K562 (cell line): ENCODE results near the gene IP6K1. TPM values are rescaled to one million over a fixed set of nuclear protein-coding genes. Genes with fewer than 3 reads are reported as not detected.

ENCODE experiments used
- ATAC-seq: fragments of 200-7000 bp; cut with Tn5 transposase; 3 replicates; pipeline ENCODE4 v1.9.1; 2020; ENCODE audit warnings: moderate library complexity
- BruUV-seq: library from RNA; stranded (reverse); fragments of 400-500 nt; replicated peaks from 2 replicates; lab custom pipeline; 2021; lab: Mats Ljungman, UMichigan
- CTCF ChIA-PET: fragments of 300-600 bp; formaldehyde crosslinking; extraction: SDS; loops from one replicate; lab custom pipeline; 2021; ENCODE audit warnings: low intra/inter-chr PET ratio; lab: Yijun Ruan, JAX
- POLR2A ChIA-PET: fragments of 300-600, 350-650 bp; sonication (Branson Sonifier 250); formaldehyde crosslinking; extraction: SDS; loops from one replicate; lab custom pipeline; 2021; ENCODE audit warnings: antibody characterized with exemption, inconsistent platforms; lab: Yijun Ruan, JAX
- DNase-seq, 4 experiments: peaks; one replicate each; pipeline versions ENCODE4 v3.0.0 to v3.0.0-alpha.2; 2011 to 2018; ENCODE audit warnings: low spot score in 3 of 4, mixed read lengths in 3 of 4; ENCODE audit errors: extremely low read depth in 1 of 4
- FAIRE-seq: peaks from 2 replicates; lab custom pipeline; 2011; peaks lifted over from hg19 to GRCh38; lab: Jason Lieb, UNC
- H2AFZ ChIP-seq: 2 replicates; pipeline ENCODE4 v1.6.0; 2011; ENCODE audit warnings: low read depth, low read length, control low read depth, inconsistent platforms
- H3K27ac ChIP-seq: fragments of 200-600 bp; 3 replicates; pipeline ENCODE4 v1.8.0; 2011; ENCODE audit warnings: low read depth, mild to moderate bottlenecking, control low read depth, inconsistent platforms, low read length, moderate library complexity, mixed read lengths; ENCODE audit errors: extremely low read depth
- H3K27me3 ChIP-seq, 2 experiments: fragments of 300-600 bp in 1 of 2; 2 replicates in 1 of 2; 3 replicates in 1 of 2; pipeline versions ENCODE4 v1.6.0 to v1.8.0; 2011; ENCODE audit warnings: inconsistent platforms in 2 of 2, low read length in 2 of 2, mild to moderate bottlenecking in 1 of 2, mixed read lengths in 1 of 2, moderate library complexity in 1 of 2; ENCODE audit not compliant: control insufficient read depth in 2 of 2, insufficient read depth in 2 of 2
- H3K36me3 ChIP-seq: fragments of 300-600 bp; 3 replicates; pipeline ENCODE4 v1.8.0; 2011; ENCODE audit warnings: mild to moderate bottlenecking, low read length, inconsistent platforms; ENCODE audit not compliant: control insufficient read depth, insufficient read depth
- H3K4me1 ChIP-seq, 2 experiments: fragments of 200-600 bp in 1 of 2; replicated peaks in 1 of 2; 2 replicates in 1 of 2; 3 replicates in 1 of 2; pipeline versions ENCODE4 v1.5.1 to v1.8.0; 2011; ENCODE audit warnings: inconsistent platforms in 2 of 2, low read length in 2 of 2, mild to moderate bottlenecking in 1 of 2, mixed read lengths in 1 of 2, moderate library complexity in 1 of 2; ENCODE audit not compliant: control insufficient read depth in 2 of 2, insufficient read depth in 2 of 2
- H3K4me2 ChIP-seq: 2 replicates; pipeline ENCODE4 v1.6.1; 2011; ENCODE audit warnings: low read length, control low read depth, inconsistent platforms, mixed read lengths; ENCODE audit not compliant: insufficient read depth
- H3K4me3 ChIP-seq: fragments of 200-600 bp; sonication (generic), shearing (Covaris generic); 2 replicates; pipeline ENCODE4 v1.5.1; 2016; ENCODE audit warnings: control low read depth, inconsistent platforms
- H3K79me2 ChIP-seq: fragments of 200-600 bp; 3 replicates; pipeline ENCODE4 v1.8.0; 2011; ENCODE audit warnings: low read length, inconsistent platforms; ENCODE audit not compliant: control insufficient read depth, insufficient read depth
- H3K9ac ChIP-seq, 2 experiments: 2 replicates each; pipeline versions ENCODE4 v1.6.0 to v1.6.1; 2011; ENCODE audit warnings: low read depth in 2 of 2, low read length in 2 of 2, control low read depth in 1 of 2, inconsistent platforms in 1 of 2, mild to moderate bottlenecking in 1 of 2, mixed read lengths in 1 of 2; ENCODE audit not compliant: insufficient read depth in 1 of 2
- H3K9me1 ChIP-seq: one replicate; pipeline ENCODE4 v1.6.0; 2011; ENCODE audit warnings: inconsistent platforms, mild to moderate bottlenecking, low read length, moderate library complexity; ENCODE audit not compliant: control insufficient read depth, insufficient read depth
- H3K9me3 ChIP-seq: replicated peaks from 2 replicates; pipeline ENCODE4 v1.5.1; 2011; ENCODE audit warnings: low read depth, low read length, inconsistent platforms; ENCODE audit not compliant: control insufficient read depth, insufficient read depth
- H4K20me1 ChIP-seq: replicated peaks from 2 replicates; pipeline ENCODE4 v1.6.1; 2011; ENCODE audit warnings: low read length, inconsistent platforms, mixed read lengths; ENCODE audit not compliant: control insufficient read depth, insufficient read depth
- CBX1 ChIP-seq: sonication (generic); IDR thresholded peaks from 2 replicates; pipeline ENCODE4 v1.6.1; 2016; ENCODE audit warnings: antibody characterized with exemption, low read depth, mild to moderate bottlenecking
- HIVEP1 ChIP-seq: fragments of 250-450 bp; sonication (Bioruptor Pico); IDR thresholded peaks from 2 replicates; pipeline ENCODE4 v1.4.0; 2020; ENCODE audit warnings: mild to moderate bottlenecking
- HMGXB4 ChIP-seq: sonication (generic); formaldehyde crosslinking; IDR thresholded peaks from 2 replicates; pipeline ENCODE4 v1.8.1; 2023; ENCODE audit warnings: mild to moderate bottlenecking, missing genetic modification reagents
- MTA2 ChIP-seq: fragments of 450-650 bp; IDR thresholded peaks from 2 replicates; pipeline ENCODE4 v1.6.1; 2016; ENCODE audit warnings: low read depth
- PURB ChIP-seq: sonication (generic); formaldehyde crosslinking; IDR thresholded peaks from 2 replicates; pipeline ENCODE4 v1.9.0; 2021; ENCODE audit warnings: low read depth, mild to moderate bottlenecking, missing genetic modification reagents
- RBM17 ChIP-seq: fragments of 200-400 bp; formaldehyde crosslinking; IDR thresholded peaks from 2 replicates; pipeline ENCODE4 v1.6.1; 2017; ENCODE audit warnings: low read depth, mild to moderate bottlenecking, low read length, borderline replicate concordance
- ZBTB1 ChIP-seq: sonication (generic); formaldehyde crosslinking; IDR thresholded peaks from 2 replicates; pipeline ENCODE4 v1.8.1; 2023; ENCODE audit warnings: missing genetic modification reagents, low read depth, mild to moderate bottlenecking, borderline replicate concordance
- ZNF583 ChIP-seq: fragments of 250-450 bp; sonication (Bioruptor Pico); IDR thresholded peaks from 2 replicates; pipeline ENCODE4 v1.4.0; 2020
- WGBS: fragments of 100-300 bp; shearing (Covaris generic); methylation state at CpG from one replicate; pipeline ENCODE4 v1.1.6; 2016; ENCODE audit warnings: low coverage, mixed read lengths; ENCODE audit not compliant: insufficient coverage; ENCODE audit errors: missing lambda C conversion rate; 5-methylcytosine and 5-hydroxymethylcytosine counted together
- in situ Hi-C: fragments of 300-500 bp; cut with MboI; formaldehyde crosslinking; loops from 4 replicates; pipeline ENCODE4 v1.15.0; 2018; ENCODE audit warnings: inconsistent platforms, mixed read lengths
- intact Hi-C: fragments of 100-400 bp; cut with micrococcal nuclease; formaldehyde crosslinking; loops from 2 replicates; pipeline ENCODE4 v1.14.2; 2022
- polyA plus RNA-seq, 8 experiments: library from polyadenylated mRNA; depleted of rRNA in 4 of 8; stranded (reverse) in 5 of 8; unstranded in 3 of 8; fragments of >200 nt; fragmentation: Nextera tagmentation in 2 of 8; fragmentation: Illumina TruSeq in 1 of 8; extraction: Ambion mirVana in 2 of 8; extraction: Trizol in 1 of 8; gene quantifications; 2 replicates each; pipeline versions ENCODE4 v1.2.1 to v1.2.3, GENCODE V29; 2011 to 2014; ENCODE audit warnings: inconsistent platforms in 1 of 8, missing spikeins in 1 of 8
- total RNA-seq, 7 experiments: library from RNA; depleted of rRNA in 6 of 7; stranded (reverse); fragments of >200 nt in 6 of 7; fragmentation: Illumina TruSeq in 2 of 7; extraction: Trizol in 2 of 7; gene quantifications; 2 replicates each; pipeline versions ENCODE4 v1.2.1 to v1.2.3, GENCODE V29; 2011 to 2021; ENCODE audit warnings: low replicate concordance in 1 of 7
- TF ChIP-seq, protein P1 (sequence below): fragments of 450-650 bp; IDR thresholded peaks from 2 replicates; pipeline ENCODE4 v1.6.1; 2016; ENCODE audit warnings: mild to moderate bottlenecking, moderate library complexity

IP6K1 gene
- total and polyA plus RNA-seq, 9 of the 15 experiments (the other 6 are each of a cell fraction or from before 2014, with no cell fraction given): 0.46 to 29.2 (median 13.1) TPM

DNA sequence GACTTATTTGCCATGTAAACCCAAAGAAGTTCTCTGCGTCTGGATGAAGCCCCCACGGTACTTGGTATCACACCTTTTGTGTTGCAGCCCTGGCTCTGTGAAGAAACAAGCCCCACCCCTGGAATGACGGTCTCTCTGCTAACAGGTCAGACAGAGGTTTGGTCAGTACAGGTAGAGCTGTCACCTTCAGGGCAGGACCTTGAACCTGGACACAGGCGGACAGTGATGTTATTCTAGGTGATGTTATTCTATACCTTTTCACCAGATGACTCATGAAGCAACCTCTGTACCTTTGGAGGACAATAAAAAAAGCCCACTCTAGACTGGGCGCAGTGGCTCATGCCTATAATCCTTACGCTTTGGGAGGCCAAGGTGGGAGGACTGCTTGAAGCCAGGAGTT is 51.6 kb downstream of the IP6K1 start (continued):
- TF ChIP-seq HMGXB4 (CRISPR knock-in tag): no peak

GRCh38 chr3:49733551-49733950 is 52.8 kb downstream of the IP6K1 start:
- Histone ChIP-seq H3K9me1 (no peaks in the 10 kb centered on the region), H3K4me1 (no peaks in the 10 kb centered on the region; a peak in 1 of 5 replicates), H4K20me1 (no peaks in the 10 kb centered on the region), H3K36me3 (peaks cover 68% of the 10 kb centered on the region), H3K27ac (no peak overlapping the region), H3K4me2 (no peak overlapping the region), H3K27me3 (no peaks in the 10 kb centered on the region), H3K4me3 (no peak overlapping the region), H2AFZ (no peak overlapping the region), H3K9me3 (no peaks in the 10 kb centered on the region), H3K9ac (no peak overlapping the region), H3K79me2 (no peaks in the 10 kb centered on the region; the same call in 1 of the 3 replicates)
- CTCF ChIA-PET: no interaction called here
- FAIRE-seq (no peak), ATAC-seq (no peak), DNase-seq (no peak)
- intact Hi-C loops: no loop called here
- WGBS: 100% methylated on average over 1 of the region's 1 CpG
- BruUV-seq: no TSS peak
- POLR2A ChIA-PET: no interaction called here
- in situ Hi-C loops: no loop called here
- TF ChIP-seq RBM17 (no peak), ZNF583 (CRISPR knock-in tag) (no peak), ZBTB1 (CRISPR knock-in tag) (no peak), PURB (no peak), CBX1 (no peak), HIVEP1 (CRISPR knock-in tag) (no peak), MTA2 (no peak)
- TF ChIP-seq, protein P1, sequence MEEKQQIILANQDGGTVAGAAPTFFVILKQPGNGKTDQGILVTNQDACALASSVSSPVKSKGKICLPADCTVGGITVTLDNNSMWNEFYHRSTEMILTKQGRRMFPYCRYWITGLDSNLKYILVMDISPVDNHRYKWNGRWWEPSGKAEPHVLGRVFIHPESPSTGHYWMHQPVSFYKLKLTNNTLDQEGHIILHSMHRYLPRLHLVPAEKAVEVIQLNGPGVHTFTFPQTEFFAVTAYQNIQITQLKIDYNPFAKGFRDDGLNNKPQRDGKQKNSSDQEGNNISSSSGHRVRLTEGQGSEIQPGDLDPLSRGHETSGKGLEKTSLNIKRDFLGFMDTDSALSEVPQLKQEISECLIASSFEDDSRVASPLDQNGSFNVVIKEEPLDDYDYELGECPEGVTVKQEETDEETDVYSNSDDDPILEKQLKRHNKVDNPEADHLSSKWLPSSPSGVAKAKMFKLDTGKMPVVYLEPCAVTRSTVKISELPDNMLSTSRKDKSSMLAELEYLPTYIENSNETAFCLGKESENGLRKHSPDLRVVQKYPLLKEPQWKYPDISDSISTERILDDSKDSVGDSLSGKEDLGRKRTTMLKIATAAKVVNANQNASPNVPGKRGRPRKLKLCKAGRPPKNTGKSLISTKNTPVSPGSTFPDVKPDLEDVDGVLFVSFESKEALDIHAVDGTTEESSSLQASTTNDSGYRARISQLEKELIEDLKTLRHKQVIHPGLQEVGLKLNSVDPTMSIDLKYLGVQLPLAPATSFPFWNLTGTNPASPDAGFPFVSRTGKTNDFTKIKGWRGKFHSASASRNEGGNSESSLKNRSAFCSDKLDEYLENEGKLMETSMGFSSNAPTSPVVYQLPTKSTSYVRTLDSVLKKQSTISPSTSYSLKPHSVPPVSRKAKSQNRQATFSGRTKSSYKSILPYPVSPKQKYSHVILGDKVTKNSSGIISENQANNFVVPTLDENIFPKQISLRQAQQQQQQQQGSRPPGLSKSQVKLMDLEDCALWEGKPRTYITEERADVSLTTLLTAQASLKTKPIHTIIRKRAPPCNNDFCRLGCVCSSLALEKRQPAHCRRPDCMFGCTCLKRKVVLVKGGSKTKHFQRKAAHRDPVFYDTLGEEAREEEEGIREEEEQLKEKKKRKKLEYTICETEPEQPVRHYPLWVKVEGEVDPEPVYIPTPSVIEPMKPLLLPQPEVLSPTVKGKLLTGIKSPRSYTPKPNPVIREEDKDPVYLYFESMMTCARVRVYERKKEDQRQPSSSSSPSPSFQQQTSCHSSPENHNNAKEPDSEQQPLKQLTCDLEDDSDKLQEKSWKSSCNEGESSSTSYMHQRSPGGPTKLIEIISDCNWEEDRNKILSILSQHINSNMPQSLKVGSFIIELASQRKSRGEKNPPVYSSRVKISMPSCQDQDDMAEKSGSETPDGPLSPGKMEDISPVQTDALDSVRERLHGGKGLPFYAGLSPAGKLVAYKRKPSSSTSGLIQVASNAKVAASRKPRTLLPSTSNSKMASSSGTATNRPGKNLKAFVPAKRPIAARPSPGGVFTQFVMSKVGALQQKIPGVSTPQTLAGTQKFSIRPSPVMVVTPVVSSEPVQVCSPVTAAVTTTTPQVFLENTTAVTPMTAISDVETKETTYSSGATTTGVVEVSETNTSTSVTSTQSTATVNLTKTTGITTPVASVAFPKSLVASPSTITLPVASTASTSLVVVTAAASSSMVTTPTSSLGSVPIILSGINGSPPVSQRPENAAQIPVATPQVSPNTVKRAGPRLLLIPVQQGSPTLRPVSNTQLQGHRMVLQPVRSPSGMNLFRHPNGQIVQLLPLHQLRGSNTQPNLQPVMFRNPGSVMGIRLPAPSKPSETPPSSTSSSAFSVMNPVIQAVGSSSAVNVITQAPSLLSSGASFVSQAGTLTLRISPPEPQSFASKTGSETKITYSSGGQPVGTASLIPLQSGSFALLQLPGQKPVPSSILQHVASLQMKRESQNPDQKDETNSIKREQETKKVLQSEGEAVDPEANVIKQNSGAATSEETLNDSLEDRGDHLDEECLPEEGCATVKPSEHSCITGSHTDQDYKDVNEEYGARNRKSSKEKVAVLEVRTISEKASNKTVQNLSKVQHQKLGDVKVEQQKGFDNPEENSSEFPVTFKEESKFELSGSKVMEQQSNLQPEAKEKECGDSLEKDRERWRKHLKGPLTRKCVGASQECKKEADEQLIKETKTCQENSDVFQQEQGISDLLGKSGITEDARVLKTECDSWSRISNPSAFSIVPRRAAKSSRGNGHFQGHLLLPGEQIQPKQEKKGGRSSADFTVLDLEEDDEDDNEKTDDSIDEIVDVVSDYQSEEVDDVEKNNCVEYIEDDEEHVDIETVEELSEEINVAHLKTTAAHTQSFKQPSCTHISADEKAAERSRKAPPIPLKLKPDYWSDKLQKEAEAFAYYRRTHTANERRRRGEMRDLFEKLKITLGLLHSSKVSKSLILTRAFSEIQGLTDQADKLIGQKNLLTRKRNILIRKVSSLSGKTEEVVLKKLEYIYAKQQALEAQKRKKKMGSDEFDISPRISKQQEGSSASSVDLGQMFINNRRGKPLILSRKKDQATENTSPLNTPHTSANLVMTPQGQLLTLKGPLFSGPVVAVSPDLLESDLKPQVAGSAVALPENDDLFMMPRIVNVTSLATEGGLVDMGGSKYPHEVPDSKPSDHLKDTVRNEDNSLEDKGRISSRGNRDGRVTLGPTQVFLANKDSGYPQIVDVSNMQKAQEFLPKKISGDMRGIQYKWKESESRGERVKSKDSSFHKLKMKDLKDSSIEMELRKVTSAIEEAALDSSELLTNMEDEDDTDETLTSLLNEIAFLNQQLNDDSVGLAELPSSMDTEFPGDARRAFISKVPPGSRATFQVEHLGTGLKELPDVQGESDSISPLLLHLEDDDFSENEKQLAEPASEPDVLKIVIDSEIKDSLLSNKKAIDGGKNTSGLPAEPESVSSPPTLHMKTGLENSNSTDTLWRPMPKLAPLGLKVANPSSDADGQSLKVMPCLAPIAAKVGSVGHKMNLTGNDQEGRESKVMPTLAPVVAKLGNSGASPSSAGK: no peak
